ENCODE data around the gene ENPP3.

ENPP3 gene

DNA sequence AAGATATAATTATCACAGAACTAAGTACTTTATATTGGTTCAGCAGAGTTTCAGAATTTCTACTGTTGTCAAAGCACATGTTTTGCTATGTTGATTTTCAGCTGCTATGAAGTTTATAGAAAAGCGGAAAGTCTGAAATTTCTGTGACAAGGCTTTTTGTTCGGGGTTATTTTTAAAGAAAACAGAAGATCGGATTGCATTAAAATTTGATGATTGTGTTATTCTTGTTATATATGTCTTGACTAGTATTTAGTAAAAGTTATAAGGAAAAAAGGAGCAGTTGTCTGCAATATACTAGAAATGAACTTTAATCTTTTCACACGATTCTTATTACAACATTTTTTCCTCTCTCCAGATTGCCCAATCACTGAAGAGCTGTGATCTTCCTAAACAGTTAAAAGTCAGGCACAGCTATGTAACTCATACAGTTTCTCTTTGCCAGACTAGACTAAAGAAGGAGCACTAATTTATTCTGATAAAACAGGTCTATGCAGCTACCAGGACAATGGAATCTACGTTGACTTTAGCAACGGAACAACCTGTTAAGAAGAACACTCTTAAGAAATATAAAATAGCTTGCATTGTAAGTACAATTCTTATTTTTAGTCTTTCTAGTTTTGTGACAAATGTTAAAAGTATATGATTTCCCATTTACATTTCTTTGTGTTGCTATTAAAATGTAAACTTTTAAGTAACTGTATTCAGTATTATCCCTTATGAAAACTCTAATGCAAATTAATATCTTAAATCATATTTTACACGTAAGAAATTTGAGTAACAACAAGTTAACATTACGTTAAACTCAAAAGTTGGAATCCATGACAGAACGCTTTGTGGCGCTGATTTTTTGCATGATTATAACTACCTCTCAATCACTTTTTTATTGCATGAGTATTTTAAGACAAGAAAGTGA is at the start of gene ENPP3:
Gene ENPP3, plus strand, starts transcription at position 423 of the 913 bp plus-strand sequence. Its CDS starts 83 bp downstream, at position 506.
- DNase-seq (ENCODE audit: low read depth in 2 of 2) = no peak

GRCh38 chr6:131587909-131588308 is 49.2 kb upstream of the ENPP3 start:
- DNase-seq (ENCODE audit: low read depth in 2 of 2) = no peak

GRCh38 chr6:131588643-131589042 is 48.5 kb upstream of the ENPP3 start:
- no peak for DNase-seq (ENCODE audit: low read depth in 2 of 2)

- no peak for DNase-seq (ENCODE audit: low read depth in 2 of 2)
These were observed 44.2 kb upstream of the ENPP3 start for GRCh38 chr6:131592935-131593334.

GRCh38 chr6:131594074-131594473 is 43.0 kb upstream of the ENPP3 start:
- DNase-seq (ENCODE audit: low read depth in 2 of 2) = no peak

- DNase-seq (ENCODE audit: low read depth in 2 of 2) = no peak
These were observed 39.7 kb upstream of the ENPP3 start for GRCh38 chr6:131597446-131597845.

- no peak for DNase-seq (ENCODE audit: low read depth in 2 of 2)
These were observed 36.4 kb upstream of the ENPP3 start for GRCh38 chr6:131600716-131601115.

DNA sequence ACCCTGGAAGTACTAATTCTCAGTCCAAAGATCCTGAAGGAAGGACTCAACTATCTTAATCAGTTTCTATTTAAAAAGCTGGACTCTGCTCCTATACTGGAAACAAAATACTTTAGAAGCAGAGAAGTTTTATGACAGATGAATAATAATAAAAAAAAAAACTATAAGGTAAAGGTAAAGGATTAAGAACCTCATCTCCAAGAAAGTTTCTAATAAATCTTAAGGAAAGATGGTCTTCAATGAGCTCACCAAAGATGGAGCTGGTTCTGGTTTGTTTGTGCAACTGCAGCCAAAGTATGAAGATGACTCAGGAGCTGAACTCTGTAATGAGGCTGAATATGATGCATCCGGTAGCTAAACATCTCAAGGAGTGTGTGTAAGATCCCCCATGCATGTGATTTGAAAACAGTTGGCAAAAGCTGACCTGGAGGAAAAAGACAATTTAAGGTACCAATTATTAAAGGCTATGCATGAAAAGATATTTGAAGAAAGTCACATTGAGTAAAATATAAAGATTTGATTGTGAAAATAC is 34.3 kb upstream of the ENPP3 start:
- no peak for DNase-seq (ENCODE audit: low read depth in 2 of 2)

- DNase-seq (ENCODE audit: low read depth in 2 of 2) = no peak
These were observed 23.7 kb upstream of the ENPP3 start for GRCh38 chr6:131613296-131613925.

GRCh38 chr6:131615275-131615674 is 21.8 kb upstream of the ENPP3 start:
- no peak for DNase-seq (ENCODE audit: low read depth in 2 of 2)

GRCh38 chr6:131627724-131628682 is 9.1 kb upstream of the ENPP3 start, which contains the start of gene MED23:
Gene MED23 (minus strand): TSS chr6:131628242. CDS start chr6:131628049, 193 bp downstream.
- DNase-seq (ENCODE audit: low read depth in 2 of 2) = peak; percentile 95 to 96

DNA sequence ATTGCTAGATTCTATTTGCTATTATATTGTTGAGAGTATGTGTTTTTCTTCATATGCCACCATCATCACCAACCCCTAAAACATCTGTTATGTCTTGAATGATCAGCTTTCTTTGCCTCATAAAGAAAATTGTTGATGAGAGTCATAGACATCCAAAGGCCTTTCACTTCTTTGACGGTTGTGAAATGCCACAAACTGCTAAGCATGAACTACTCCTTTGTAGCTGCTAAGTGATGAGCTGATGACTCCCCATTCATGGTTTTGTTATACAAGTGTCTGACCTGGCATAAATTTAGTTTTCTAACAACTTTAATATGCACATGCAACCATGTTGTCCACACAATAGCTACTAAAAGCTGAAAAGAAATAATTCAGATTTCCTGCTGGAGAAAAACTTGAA is 8.4 kb upstream of the ENPP3 start:
- no peak for DNase-seq (ENCODE audit: low read depth in 2 of 2)

GRCh38 chr6:131629651-131630050 is 7.5 kb upstream of the ENPP3 start:
- DNase-seq (ENCODE audit: low read depth in 2 of 2) = no peak

DNA sequence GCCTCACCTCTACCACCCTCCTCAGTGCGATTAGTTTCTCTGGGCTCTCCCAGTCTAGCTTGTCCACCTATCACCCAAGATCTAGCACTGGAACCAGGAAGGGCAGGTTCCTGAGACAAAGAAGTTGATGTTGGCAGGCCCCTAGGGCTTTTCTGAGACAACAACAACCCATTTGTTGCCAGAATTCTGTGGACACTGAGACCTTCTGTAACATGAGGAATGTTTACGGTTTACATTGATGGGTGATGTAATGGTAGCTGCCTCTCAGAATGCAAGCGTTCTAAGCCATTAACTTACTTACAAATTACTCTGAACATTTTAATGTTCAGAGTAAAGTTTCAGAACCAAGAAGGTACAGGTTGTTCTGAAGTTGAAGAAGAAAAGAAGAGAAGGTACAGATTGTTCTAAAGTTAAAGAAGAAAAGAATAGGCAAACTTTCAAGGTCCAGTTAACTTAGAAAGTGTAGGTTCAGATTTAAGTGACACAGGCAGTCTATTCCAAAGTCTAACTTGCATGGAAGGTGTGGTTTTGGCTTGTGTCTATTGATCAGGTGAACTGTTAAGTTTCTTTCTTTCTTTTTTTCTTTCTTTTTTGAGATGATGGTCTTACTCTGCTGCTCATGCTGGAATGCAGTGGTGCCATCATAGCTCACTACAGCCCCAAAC is 5.3 kb upstream of the ENPP3 start:
- no peak for DNase-seq (ENCODE audit: low read depth in 2 of 2)

- no peak for DNase-seq (ENCODE audit: low read depth in 2 of 2)
These were observed 1.4 kb upstream of the ENPP3 start for GRCh38 chr6:131635384-131636340.

GRCh38 chr6:131638013-131638412 is 911 bp downstream of the ENPP3 start:
- DNase-seq (ENCODE audit: low read depth in 2 of 2) = no peak

- DNase-seq (ENCODE audit: low read depth in 2 of 2) = no peak
These were observed 3.0 kb downstream of the ENPP3 start for GRCh38 chr6:131640100-131640499.

GRCh38 chr6:131640576-131640975 is 3.5 kb downstream of the ENPP3 start:
- DNase-seq (ENCODE audit: low read depth in 2 of 2) = no peak

- DNase-seq (ENCODE audit: low read depth in 2 of 2) = no peak
These were observed 4.5 kb downstream of the ENPP3 start for GRCh38 chr6:131641554-131641953.

GRCh38 chr6:131642565-131642964 is 5.5 kb downstream of the ENPP3 start:
- no peak for DNase-seq (ENCODE audit: low read depth in 2 of 2)

All from activated CD4-positive, alpha-beta T cell treated with anti-CD3 and anti-CD28 coated beads for 24 hours (primary cell).